GM12875 (cell line): ENCODE results near the gene SMYD2.

ENCODE experiments used
- H3K4me3 ChIP-seq: one replicate; pipeline ENCODE4 v1.5.1; 2011; ENCODE audit warnings: low read depth, low read length, control low read depth
- TF ChIP-seq, protein P1 (sequence below): IDR thresholded peaks from 2 replicates; pipeline ENCODE4 v1.5.1; 2011; ENCODE audit warnings: low read depth, mild to moderate bottlenecking, control low read depth, inconsistent platforms, low read length, moderate library complexity, borderline replicate concordance; ENCODE audit not compliant: insufficient read depth

SMYD2 gene

DNA sequence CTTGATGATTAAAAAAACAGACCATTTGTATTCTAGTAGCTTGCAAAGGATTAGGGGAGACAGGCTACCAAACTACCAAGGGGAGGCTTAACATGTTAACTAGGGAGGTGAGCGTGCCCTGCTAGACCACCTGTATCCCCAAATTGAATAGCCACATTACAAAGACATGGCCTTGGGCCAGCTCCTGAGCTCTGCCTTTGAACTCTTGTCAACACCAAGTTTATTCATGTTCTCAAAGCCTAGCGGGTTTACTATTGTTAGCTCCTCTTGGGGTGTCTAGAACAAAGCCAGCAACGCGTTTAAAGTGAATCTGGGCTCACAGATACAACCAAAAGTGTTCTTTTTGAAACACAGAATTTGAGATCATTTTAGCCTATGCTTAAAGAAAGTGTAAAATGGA, 36.3 kb downstream of the SMYD2 start:
- no peak overlapping the region for H3K4me3 ChIP-seq
- TF ChIP-seq, protein P1, sequence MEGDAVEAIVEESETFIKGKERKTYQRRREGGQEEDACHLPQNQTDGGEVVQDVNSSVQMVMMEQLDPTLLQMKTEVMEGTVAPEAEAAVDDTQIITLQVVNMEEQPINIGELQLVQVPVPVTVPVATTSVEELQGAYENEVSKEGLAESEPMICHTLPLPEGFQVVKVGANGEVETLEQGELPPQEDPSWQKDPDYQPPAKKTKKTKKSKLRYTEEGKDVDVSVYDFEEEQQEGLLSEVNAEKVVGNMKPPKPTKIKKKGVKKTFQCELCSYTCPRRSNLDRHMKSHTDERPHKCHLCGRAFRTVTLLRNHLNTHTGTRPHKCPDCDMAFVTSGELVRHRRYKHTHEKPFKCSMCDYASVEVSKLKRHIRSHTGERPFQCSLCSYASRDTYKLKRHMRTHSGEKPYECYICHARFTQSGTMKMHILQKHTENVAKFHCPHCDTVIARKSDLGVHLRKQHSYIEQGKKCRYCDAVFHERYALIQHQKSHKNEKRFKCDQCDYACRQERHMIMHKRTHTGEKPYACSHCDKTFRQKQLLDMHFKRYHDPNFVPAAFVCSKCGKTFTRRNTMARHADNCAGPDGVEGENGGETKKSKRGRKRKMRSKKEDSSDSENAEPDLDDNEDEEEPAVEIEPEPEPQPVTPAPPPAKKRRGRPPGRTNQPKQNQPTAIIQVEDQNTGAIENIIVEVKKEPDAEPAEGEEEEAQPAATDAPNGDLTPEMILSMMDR: no peak

DNA sequence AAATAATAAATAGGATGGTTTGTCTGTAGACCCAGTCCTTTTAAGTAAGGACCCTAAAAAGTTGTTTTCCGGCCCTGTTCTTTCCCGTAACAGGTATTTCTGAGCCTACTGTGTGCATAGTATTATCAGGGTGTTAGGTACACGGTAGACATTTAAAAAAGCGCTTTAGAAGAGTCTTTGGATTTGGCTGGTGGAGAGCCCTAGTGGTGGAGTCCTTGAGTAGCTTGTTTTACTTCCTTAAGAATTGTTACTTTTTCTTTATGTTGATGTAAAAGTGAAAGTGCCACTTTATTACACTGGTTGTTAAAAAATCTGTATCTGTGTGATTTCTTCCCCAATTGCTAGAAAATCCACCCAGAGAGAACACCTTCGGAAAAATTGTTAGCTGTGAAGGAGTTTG, 36.8 kb downstream of the SMYD2 start:
- no peak overlapping the region for H3K4me3 ChIP-seq
- TF ChIP-seq, protein P1: no peak

DNA sequence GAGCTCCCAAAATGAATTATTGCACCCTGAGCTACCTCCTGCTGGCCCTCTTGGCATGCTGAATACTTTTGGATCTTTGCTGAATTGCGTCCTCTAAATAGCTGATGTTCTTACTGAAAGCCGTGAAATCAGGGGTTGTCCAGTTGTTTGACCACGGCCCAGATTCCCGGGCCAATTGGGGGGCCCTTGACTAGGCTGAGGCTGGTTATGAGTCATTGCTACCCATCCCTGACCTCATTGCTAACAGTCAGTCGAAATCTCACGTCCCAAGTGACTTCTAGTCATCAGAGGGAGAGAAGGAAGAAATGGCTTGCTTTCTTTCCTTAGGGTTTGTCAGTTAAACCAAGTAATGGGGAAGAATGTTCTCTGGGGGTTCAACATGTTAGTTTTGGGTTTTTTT, 37.4 kb downstream of the SMYD2 start:
- H3K4me3 ChIP-seq: no peak overlapping the region
- TF ChIP-seq, protein P1: no peak

DNA sequence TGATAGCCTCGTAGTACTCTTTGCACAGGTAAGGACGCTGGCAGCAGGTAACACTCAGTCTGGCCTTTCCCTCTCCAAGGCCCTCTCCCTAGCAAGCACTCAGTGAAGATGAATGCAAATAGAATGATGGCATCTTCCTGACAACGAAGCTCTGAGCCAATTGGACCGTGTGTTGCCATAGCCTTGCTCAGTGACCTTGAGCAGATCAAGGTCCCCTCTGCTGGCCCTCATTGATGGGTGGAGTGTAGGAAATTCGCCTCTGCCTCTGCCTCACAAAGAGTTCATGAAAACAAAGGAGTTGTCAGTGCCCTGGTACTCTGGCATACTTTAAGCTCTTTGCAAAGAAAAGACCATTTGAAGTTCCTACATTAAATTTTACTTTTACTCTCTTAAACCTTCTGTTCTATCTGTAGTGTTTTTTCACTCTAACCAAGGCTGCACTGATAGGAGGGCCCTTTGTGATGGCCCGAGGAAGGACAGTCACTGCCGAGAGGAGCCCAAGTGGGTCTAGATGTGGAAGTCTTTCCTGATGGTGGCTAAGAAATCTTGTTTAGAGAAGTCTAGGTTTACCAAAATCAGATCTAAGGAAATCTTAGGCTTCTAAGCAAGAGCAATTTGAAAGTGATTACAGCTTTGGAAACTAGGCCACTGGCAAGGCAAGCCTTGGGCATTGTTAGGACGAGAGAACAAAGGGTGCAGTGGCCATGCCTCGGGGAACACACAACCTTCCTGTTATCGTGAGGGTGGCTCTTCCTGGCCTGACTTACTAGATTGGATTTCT, 38.2 kb downstream of the SMYD2 start:
- TF ChIP-seq, protein P1: no peak
- no peak overlapping the region for H3K4me3 ChIP-seq

DNA sequence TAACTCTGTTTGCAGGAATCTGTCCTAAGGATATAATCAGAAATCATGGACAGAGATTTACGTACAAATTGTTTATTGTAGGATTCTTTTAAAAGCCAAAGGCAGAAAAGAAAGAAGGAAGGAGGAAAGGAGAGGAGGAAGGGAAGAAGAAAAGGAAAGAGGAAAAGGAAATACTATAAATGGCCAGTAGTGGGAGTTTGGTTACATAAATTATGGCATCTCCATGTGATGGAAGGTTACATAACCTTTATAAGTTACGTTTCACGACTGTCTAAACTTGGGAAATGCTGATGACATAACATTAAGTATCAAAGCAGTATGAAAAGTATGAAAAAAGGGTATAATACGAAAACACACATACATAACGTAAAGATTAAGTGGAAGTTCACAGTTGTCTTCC, 39.0 kb downstream of the SMYD2 start:
- TF ChIP-seq, protein P1: no peak
- no peak overlapping the region for H3K4me3 ChIP-seq

DNA sequence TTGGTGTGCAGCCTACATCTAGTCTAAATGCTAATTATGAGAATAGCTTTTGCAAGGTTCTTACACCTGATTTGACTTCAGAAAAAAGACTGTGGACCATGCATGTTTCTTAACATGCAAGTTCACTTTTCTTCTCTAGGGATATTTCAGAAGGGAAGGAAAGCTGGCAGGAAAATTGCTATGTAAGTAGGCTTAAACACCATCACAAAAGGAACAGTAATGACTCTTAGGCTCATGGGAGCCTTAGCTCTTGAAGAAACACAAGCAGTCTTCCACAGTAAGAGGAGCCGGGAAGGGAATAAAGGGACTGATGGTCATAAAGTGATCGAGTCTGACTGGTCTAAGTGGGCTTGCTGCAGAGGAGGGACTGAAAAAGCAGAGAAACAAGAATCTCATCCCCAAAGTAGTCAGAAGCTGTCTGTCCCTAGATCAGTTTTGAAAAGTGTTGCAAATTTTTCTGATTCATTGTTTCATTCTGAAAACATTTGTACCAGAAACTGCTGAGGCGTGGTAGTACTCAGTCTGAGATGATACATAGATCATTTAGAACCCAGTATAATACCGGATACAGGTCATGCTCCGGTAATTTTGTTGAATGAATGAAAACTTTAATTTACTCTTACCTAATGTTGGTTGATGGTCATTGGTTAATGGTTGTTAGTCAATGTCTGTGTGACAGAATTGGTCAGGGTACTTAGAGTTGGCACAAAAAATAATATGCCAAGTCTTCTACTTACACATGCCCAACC, 40.9 kb downstream of the SMYD2 start:
- TF ChIP-seq, protein P1: no peak
- no peak overlapping the region for H3K4me3 ChIP-seq
